K562 (cell line): ENCODE measurements around the gene KSR2. TPM values are rescaled to one million over a fixed set of nuclear protein-coding genes. Genes with fewer than 3 reads are reported as not detected.

ENCODE experiments used
- ATAC-seq: fragments of 200-7000 bp; cut with Tn5 transposase; 3 replicates; pipeline ENCODE4 v1.9.1; 2020; ENCODE audit warnings: moderate library complexity
- BruUV-seq: library from RNA; stranded (reverse); fragments of 400-500 nt; replicated peaks from 2 replicates; lab custom pipeline; 2021; lab: Mats Ljungman, UMichigan
- CTCF ChIA-PET: fragments of 300-600 bp; formaldehyde crosslinking; extraction: SDS; loops from one replicate; lab custom pipeline; 2021; ENCODE audit warnings: low intra/inter-chr PET ratio; lab: Yijun Ruan, JAX
- POLR2A ChIA-PET: fragments of 300-600, 350-650 bp; sonication (Branson Sonifier 250); formaldehyde crosslinking; extraction: SDS; loops from one replicate; lab custom pipeline; 2021; ENCODE audit warnings: antibody characterized with exemption, inconsistent platforms; lab: Yijun Ruan, JAX
- DNase-seq, 4 experiments: peaks; one replicate each; pipeline versions ENCODE4 v3.0.0 to v3.0.0-alpha.2; 2011 to 2018; ENCODE audit warnings: low spot score in 3 of 4, mixed read lengths in 3 of 4; ENCODE audit errors: extremely low read depth in 1 of 4
- FAIRE-seq: peaks from 2 replicates; lab custom pipeline; 2011; peaks lifted over from hg19 to GRCh38; lab: Jason Lieb, UNC
- H2AFZ ChIP-seq: 2 replicates; pipeline ENCODE4 v1.6.0; 2011; ENCODE audit warnings: low read depth, low read length, control low read depth, inconsistent platforms
- H3K27ac ChIP-seq: fragments of 200-600 bp; 3 replicates; pipeline ENCODE4 v1.8.0; 2011; ENCODE audit warnings: low read depth, mild to moderate bottlenecking, control low read depth, inconsistent platforms, low read length, moderate library complexity, mixed read lengths; ENCODE audit errors: extremely low read depth
- H3K27me3 ChIP-seq, 2 experiments: fragments of 300-600 bp in 1 of 2; 2 replicates in 1 of 2; 3 replicates in 1 of 2; pipeline versions ENCODE4 v1.6.0 to v1.8.0; 2011; ENCODE audit warnings: inconsistent platforms in 2 of 2, low read length in 2 of 2, mild to moderate bottlenecking in 1 of 2, mixed read lengths in 1 of 2, moderate library complexity in 1 of 2; ENCODE audit not compliant: control insufficient read depth in 2 of 2, insufficient read depth in 2 of 2
- H3K36me3 ChIP-seq: fragments of 300-600 bp; 3 replicates; pipeline ENCODE4 v1.8.0; 2011; ENCODE audit warnings: mild to moderate bottlenecking, low read length, inconsistent platforms; ENCODE audit not compliant: control insufficient read depth, insufficient read depth
- H3K4me1 ChIP-seq, 2 experiments: fragments of 200-600 bp in 1 of 2; replicated peaks in 1 of 2; 2 replicates in 1 of 2; 3 replicates in 1 of 2; pipeline versions ENCODE4 v1.5.1 to v1.8.0; 2011; ENCODE audit warnings: inconsistent platforms in 2 of 2, low read length in 2 of 2, mild to moderate bottlenecking in 1 of 2, mixed read lengths in 1 of 2, moderate library complexity in 1 of 2; ENCODE audit not compliant: control insufficient read depth in 2 of 2, insufficient read depth in 2 of 2
- H3K4me2 ChIP-seq: 2 replicates; pipeline ENCODE4 v1.6.1; 2011; ENCODE audit warnings: low read length, control low read depth, inconsistent platforms, mixed read lengths; ENCODE audit not compliant: insufficient read depth
- H3K4me3 ChIP-seq: fragments of 200-600 bp; sonication (generic), shearing (Covaris generic); 2 replicates; pipeline ENCODE4 v1.5.1; 2016; ENCODE audit warnings: control low read depth, inconsistent platforms
- H3K79me2 ChIP-seq: fragments of 200-600 bp; 3 replicates; pipeline ENCODE4 v1.8.0; 2011; ENCODE audit warnings: low read length, inconsistent platforms; ENCODE audit not compliant: control insufficient read depth, insufficient read depth
- H3K9ac ChIP-seq, 2 experiments: 2 replicates each; pipeline versions ENCODE4 v1.6.0 to v1.6.1; 2011; ENCODE audit warnings: low read depth in 2 of 2, low read length in 2 of 2, control low read depth in 1 of 2, inconsistent platforms in 1 of 2, mild to moderate bottlenecking in 1 of 2, mixed read lengths in 1 of 2; ENCODE audit not compliant: insufficient read depth in 1 of 2
- H3K9me1 ChIP-seq: one replicate; pipeline ENCODE4 v1.6.0; 2011; ENCODE audit warnings: inconsistent platforms, mild to moderate bottlenecking, low read length, moderate library complexity; ENCODE audit not compliant: control insufficient read depth, insufficient read depth
- H3K9me3 ChIP-seq: replicated peaks from 2 replicates; pipeline ENCODE4 v1.5.1; 2011; ENCODE audit warnings: low read depth, low read length, inconsistent platforms; ENCODE audit not compliant: control insufficient read depth, insufficient read depth
- H4K20me1 ChIP-seq: replicated peaks from 2 replicates; pipeline ENCODE4 v1.6.1; 2011; ENCODE audit warnings: low read length, inconsistent platforms, mixed read lengths; ENCODE audit not compliant: control insufficient read depth, insufficient read depth
- HNRNPUL1 ChIP-seq: fragments of 200-400 bp; formaldehyde crosslinking; IDR thresholded peaks from 2 replicates; pipeline ENCODE4 v1.6.1; 2017; ENCODE audit warnings: low read length
- ILF3 ChIP-seq: fragments of 450-650 bp; IDR thresholded peaks from 2 replicates; pipeline ENCODE4 v1.6.1; 2018; ENCODE audit warnings: antibody characterized with exemption, mild to moderate bottlenecking, moderate library complexity, borderline replicate concordance
- RFX5 ChIP-seq: IDR thresholded peaks from 2 replicates; pipeline ENCODE4 v1.6.1; 2011; ENCODE audit warnings: low read depth, mild to moderate bottlenecking, improper control_type of control experiment, low read length
- SREBF1 ChIP-seq: fragments of 150-350 bp; IDR thresholded peaks from 2 replicates; pipeline ENCODE4 v1.6.1; 2014; ENCODE audit warnings: antibody characterized with exemption, low read depth, low read length, borderline replicate concordance
- SUPT5H ChIP-seq: fragments of 450-650 bp; IDR thresholded peaks from 2 replicates; pipeline ENCODE4 v1.6.1; 2016
- ZNF224 ChIP-seq: sonication (generic); formaldehyde crosslinking; IDR thresholded peaks from 2 replicates; pipeline ENCODE4 v1.8.0; 2022; ENCODE audit warnings: mild to moderate bottlenecking, missing genetic modification reagents
- WGBS: fragments of 100-300 bp; shearing (Covaris generic); methylation state at CpG from one replicate; pipeline ENCODE4 v1.1.6; 2016; ENCODE audit warnings: low coverage, mixed read lengths; ENCODE audit not compliant: insufficient coverage; ENCODE audit errors: missing lambda C conversion rate; 5-methylcytosine and 5-hydroxymethylcytosine counted together
- in situ Hi-C: fragments of 300-500 bp; cut with MboI; formaldehyde crosslinking; loops from 4 replicates; pipeline ENCODE4 v1.15.0; 2018; ENCODE audit warnings: inconsistent platforms, mixed read lengths
- intact Hi-C: fragments of 100-400 bp; cut with micrococcal nuclease; formaldehyde crosslinking; loops from 2 replicates; pipeline ENCODE4 v1.14.2; 2022
- polyA plus RNA-seq, 8 experiments: library from polyadenylated mRNA; depleted of rRNA in 4 of 8; stranded (reverse) in 5 of 8; unstranded in 3 of 8; fragments of >200 nt; fragmentation: Nextera tagmentation in 2 of 8; fragmentation: Illumina TruSeq in 1 of 8; extraction: Ambion mirVana in 2 of 8; extraction: Trizol in 1 of 8; gene quantifications; 2 replicates each; pipeline versions ENCODE4 v1.2.1 to v1.2.3, GENCODE V29; 2011 to 2014; ENCODE audit warnings: inconsistent platforms in 1 of 8, missing spikeins in 1 of 8
- total RNA-seq, 7 experiments: library from RNA; depleted of rRNA in 6 of 7; stranded (reverse); fragments of >200 nt in 6 of 7; fragmentation: Illumina TruSeq in 2 of 7; extraction: Trizol in 2 of 7; gene quantifications; 2 replicates each; pipeline versions ENCODE4 v1.2.1 to v1.2.3, GENCODE V29; 2011 to 2021; ENCODE audit warnings: low replicate concordance in 1 of 7

Gene KSR2
- total and polyA plus RNA-seq, 9 of the 15 experiments (the other 6 are each of a cell fraction or from before 2014, with no cell fraction given), result not detected

GRCh38 chr12:117680312-117680711, 288.5 kb downstream of the KSR2 start:
- H3K4me3 ChIP-seq, result no peak overlapping the region
- ATAC-seq (no peak), FAIRE-seq (no peak), DNase-seq (no peak)
- no peaks in the 10 kb centered on the region for H3K9me3 ChIP-seq
- CTCF ChIA-PET, result no interaction called here
- no peaks in the 10 kb centered on the region for H3K36me3 ChIP-seq
- no peak overlapping the region for H3K9ac ChIP-seq
- H3K4me1 ChIP-seq, result no peaks in the 10 kb centered on the region
- H3K27me3 ChIP-seq, result peaks cover 0 to 9% of the 10 kb centered on the region in 2 experiments; a peak in 1 of 5 replicates
- H3K4me2 ChIP-seq, result no peak overlapping the region
- H2AFZ ChIP-seq, result no peak overlapping the region
- TF ChIP-seq ZNF224 (CRISPR knock-in tag) (no peak), SUPT5H (no peak), RFX5 (no peak)
- WGBS, result 0% methylated on average over 3 of the region's 3 CpGs
- intact Hi-C loops, result loop anchor here (10.0 kb wide), 1 partner anchor 466 kb away; no protein-coding TSS in a partner anchor
- no peaks in the 10 kb centered on the region for H4K20me1 ChIP-seq
- no peaks in the 10 kb centered on the region for H3K79me2 ChIP-seq
- H3K9me1 ChIP-seq, result no peaks in the 10 kb centered on the region
- POLR2A ChIA-PET, result interaction anchor here (0.7 kb wide), 1 partner anchor 14 kb away, joined by 3 read pairs; no protein-coding TSS in a partner anchor
- BruUV-seq, result no TSS peak
- H3K27ac ChIP-seq, result no peak overlapping the region
- in situ Hi-C loops, result no loop called here

GRCh38 chr12:117679776-117680175, 289.0 kb downstream of the KSR2 start:
- Histone ChIP-seq H3K27ac (no peak overlapping the region), H3K79me2 (no peaks in the 10 kb centered on the region), H4K20me1 (no peaks in the 10 kb centered on the region), H3K9me1 (no peaks in the 10 kb centered on the region), H3K4me1 (no peaks in the 10 kb centered on the region), H3K4me2 (no peak overlapping the region), H3K9ac (no peak overlapping the region), H3K27me3 (peaks cover 0 to 9% of the 10 kb centered on the region in 2 experiments; a peak in 1 of 5 replicates), H3K36me3 (no peaks in the 10 kb centered on the region), H3K4me3 (no peak overlapping the region), H3K9me3 (no peaks in the 10 kb centered on the region)
- FAIRE-seq, result no peak
- BruUV-seq, result no TSS peak
- POLR2A ChIA-PET, result interaction anchor here (0.7 kb wide), 1 partner anchor 13 kb away, joined by 3 read pairs; no protein-coding TSS in a partner anchor
- no peak for TF ChIP-seq ILF3
- no peak for TF ChIP-seq SREBF1
- TF ChIP-seq HNRNPUL1, result no peak
- TF ChIP-seq, all 486 proteins: peak for 0
- CTCF ChIA-PET, result no interaction called here
- ATAC-seq, result no peak
- in situ Hi-C loops (loop anchor here (10.0 kb wide), 1 partner anchor 445 kb away; no protein-coding TSS in a partner anchor), intact Hi-C loops (loop anchor here (10.0 kb wide), 1 partner anchor 465 kb away; no protein-coding TSS in a partner anchor)
- no peak overlapping the region for H2AFZ ChIP-seq
- DNase-seq, result no peak
